SK-N-SH treated with all-trans-retinoic acid at 6 μM for 48 hours (cell line): ENCODE data around the gene WFIKKN2.

Experiments
- ATAC-seq: fragments of 200-7000 bp; cut with Tn5 transposase; 3 replicates; pipeline ENCODE4 v1.9.1; 2020; ENCODE audit warnings: mild to moderate bottlenecking, moderate library complexity
- ARNTL ChIP-seq: fragments of 450-650 bp; formaldehyde crosslinking; IDR thresholded peaks from 2 replicates; pipeline ENCODE4 v1.5.0; 2020; ENCODE audit warnings: low read depth, mild to moderate bottlenecking, moderate library complexity, borderline replicate concordance
- BACH2 ChIP-seq: fragments of 250-450 bp; sonication (Bioruptor Pico); IDR thresholded peaks from 2 replicates; pipeline ENCODE4 v1.9.0; 2021; ENCODE audit warnings: mild to moderate bottlenecking, borderline replicate concordance
- CREB5 ChIP-seq: fragments of 250-450 bp; sonication (Bioruptor Pico); IDR thresholded peaks from 2 replicates; pipeline ENCODE4 v1.5.1; 2020; ENCODE audit warnings: low read depth, mild to moderate bottlenecking, moderate library complexity
- CSDC2 ChIP-seq: fragments of 250-450 bp; sonication (Bioruptor Pico); IDR thresholded peaks from 2 replicates; pipeline ENCODE4 v1.5.0; 2020; ENCODE audit warnings: mild to moderate bottlenecking, moderate library complexity
- CSRNP3 ChIP-seq: fragments of 250-450 bp; sonication (Bioruptor Pico); IDR thresholded peaks from 2 replicates; pipeline ENCODE4 v1.5.1; 2021; ENCODE audit warnings: mild to moderate bottlenecking, moderate library complexity
- ESRRG ChIP-seq: fragments of 250-450 bp; sonication (Bioruptor Pico); IDR thresholded peaks from 2 replicates; pipeline ENCODE4 v1.6.1; 2021; ENCODE audit warnings: mild to moderate bottlenecking
- GLIS3 ChIP-seq: fragments of 250-450 bp; sonication (Bioruptor Pico); IDR thresholded peaks from 2 replicates; pipeline ENCODE4 v1.5.0; 2020; ENCODE audit warnings: mild to moderate bottlenecking, moderate library complexity
- ISL1 ChIP-seq: fragments of 250-450 bp; sonication (Bioruptor Pico); IDR thresholded peaks from 2 replicates; pipeline ENCODE4 v2.1.2; 2022; ENCODE audit warnings: mild to moderate bottlenecking, moderate library complexity
- PATZ1 ChIP-seq: fragments of 250-450 bp; sonication (Bioruptor Pico); IDR thresholded peaks from 2 replicates; pipeline ENCODE4 v1.8.0; 2020; ENCODE audit warnings: mild to moderate bottlenecking, moderate library complexity, borderline replicate concordance
- POU6F1 ChIP-seq: fragments of 250-450 bp; sonication (Bioruptor Pico); IDR thresholded peaks from 2 replicates; pipeline ENCODE4 v1.8.0; 2021; ENCODE audit warnings: low read depth, mild to moderate bottlenecking, moderate library complexity, borderline replicate concordance
- PPARA ChIP-seq: fragments of 250-450 bp; sonication (Bioruptor Pico); IDR thresholded peaks from 2 replicates; pipeline ENCODE4 v1.5.0; 2020; ENCODE audit warnings: mild to moderate bottlenecking, borderline replicate concordance
- RARB ChIP-seq: fragments of 250-450 bp; sonication (Bioruptor Pico); IDR thresholded peaks from 2 replicates; pipeline ENCODE4 v1.8.0; 2021; ENCODE audit warnings: mild to moderate bottlenecking, moderate library complexity
- TCF4 ChIP-seq: fragments of 250-450 bp; sonication (Bioruptor Pico); IDR thresholded peaks from 2 replicates; pipeline ENCODE4 v1.8.0; 2021; ENCODE audit warnings: mild to moderate bottlenecking, moderate library complexity, borderline replicate concordance
- TOX ChIP-seq: fragments of 250-450 bp; sonication (Bioruptor Pico); IDR thresholded peaks from 2 replicates; pipeline ENCODE4 v1.8.0; 2021; ENCODE audit warnings: mild to moderate bottlenecking, moderate library complexity, borderline replicate concordance
- TSHZ2 ChIP-seq: fragments of 250-450 bp; sonication (Bioruptor Pico); IDR thresholded peaks from 2 replicates; pipeline ENCODE4 v1.5.0; 2020; ENCODE audit warnings: mild to moderate bottlenecking, moderate library complexity
- ZFP3 ChIP-seq: fragments of 250-450 bp; sonication (Bioruptor Pico); IDR thresholded peaks from 2 replicates; pipeline ENCODE4 v1.5.0; 2020; ENCODE audit warnings: mild to moderate bottlenecking, moderate library complexity
- ZFP30 ChIP-seq: fragments of 450-650 bp; formaldehyde crosslinking; IDR thresholded peaks from 2 replicates; pipeline ENCODE4 v1.5.0; 2022; ENCODE audit warnings: mild to moderate bottlenecking, moderate library complexity
- ZNF565 ChIP-seq: fragments of 450-650 bp; formaldehyde crosslinking; conservative IDR thresholded peaks from 2 replicates; pipeline ENCODE4 v1.5.0; 2020; ENCODE audit warnings: low read depth, mild to moderate bottlenecking, moderate library complexity
- ZNF70 ChIP-seq: fragments of 450-650 bp; formaldehyde crosslinking; IDR thresholded peaks from 2 replicates; pipeline ENCODE4 v1.5.0; 2020; ENCODE audit warnings: mild to moderate bottlenecking, moderate library complexity
- ZNF8 ChIP-seq: fragments of 450-650 bp; formaldehyde crosslinking; IDR thresholded peaks from 2 replicates; pipeline ENCODE4 v1.5.0; 2020; ENCODE audit warnings: mild to moderate bottlenecking, moderate library complexity

Gene WFIKKN2

GRCh38 chr17:50799582-50799981 is 35.8 kb upstream of the WFIKKN2 start:
- no peak for TF ChIP-seq RARB (CRISPR knock-in tag)
- no peak for TF ChIP-seq POU6F1 (CRISPR knock-in tag)
- TF ChIP-seq TSHZ2 (CRISPR knock-in tag): no peak
- no peak for TF ChIP-seq ARNTL (CRISPR knock-in tag)
- TF ChIP-seq TCF4 (CRISPR knock-in tag): no peak
- TF ChIP-seq BACH2 (CRISPR knock-in tag): no peak
- no peak for TF ChIP-seq ZNF8 (CRISPR knock-in tag)
- TF ChIP-seq CSRNP3 (CRISPR knock-in tag): no peak
- no peak for TF ChIP-seq CSDC2 (CRISPR knock-in tag)
- TF ChIP-seq ESRRG (CRISPR knock-in tag): no peak
- TF ChIP-seq GLIS3 (CRISPR knock-in tag): no peak
- TF ChIP-seq TOX: no peak
- no peak for TF ChIP-seq ISL1 (CRISPR knock-in tag)
- no peak for TF ChIP-seq ZNF70 (CRISPR knock-in tag)
- TF ChIP-seq PATZ1: no peak
- no peak for TF ChIP-seq ZNF565 (CRISPR knock-in tag)
- no peak for TF ChIP-seq ZFP30 (CRISPR knock-in tag)
- TF ChIP-seq ZFP3: no peak
- no peak for TF ChIP-seq CREB5
- no peak for TF ChIP-seq PPARA
- ATAC-seq: no peak

- ATAC-seq: no peak
- no peak for TF ChIP-seq TSHZ2 (CRISPR knock-in tag)
- no peak for TF ChIP-seq CSRNP3 (CRISPR knock-in tag)
- no peak for TF ChIP-seq CSDC2 (CRISPR knock-in tag)
- no peak for TF ChIP-seq PPARA
- no peak for TF ChIP-seq CREB5
- no peak for TF ChIP-seq RARB (CRISPR knock-in tag)
- TF ChIP-seq ISL1 (CRISPR knock-in tag): no peak
Measured at GRCh38 chr17:50800196-50800700, 35.1 kb upstream of the WFIKKN2 start.
